Measurements from ENCODE around the gene RASGRF2. TPM values are rescaled to one million over a fixed set of nuclear protein-coding genes. Genes with fewer than 3 reads are reported as not detected.
"Not testable (repeated sequence)": the region's sequence is repeated elsewhere in the genome, so short reads cannot be mapped to it uniquely, and the experiment has no call there.

RASGRF2 gene
- total RNA-seq, 1 experiment from 2014 or later: 5.3 TPM

DNA sequence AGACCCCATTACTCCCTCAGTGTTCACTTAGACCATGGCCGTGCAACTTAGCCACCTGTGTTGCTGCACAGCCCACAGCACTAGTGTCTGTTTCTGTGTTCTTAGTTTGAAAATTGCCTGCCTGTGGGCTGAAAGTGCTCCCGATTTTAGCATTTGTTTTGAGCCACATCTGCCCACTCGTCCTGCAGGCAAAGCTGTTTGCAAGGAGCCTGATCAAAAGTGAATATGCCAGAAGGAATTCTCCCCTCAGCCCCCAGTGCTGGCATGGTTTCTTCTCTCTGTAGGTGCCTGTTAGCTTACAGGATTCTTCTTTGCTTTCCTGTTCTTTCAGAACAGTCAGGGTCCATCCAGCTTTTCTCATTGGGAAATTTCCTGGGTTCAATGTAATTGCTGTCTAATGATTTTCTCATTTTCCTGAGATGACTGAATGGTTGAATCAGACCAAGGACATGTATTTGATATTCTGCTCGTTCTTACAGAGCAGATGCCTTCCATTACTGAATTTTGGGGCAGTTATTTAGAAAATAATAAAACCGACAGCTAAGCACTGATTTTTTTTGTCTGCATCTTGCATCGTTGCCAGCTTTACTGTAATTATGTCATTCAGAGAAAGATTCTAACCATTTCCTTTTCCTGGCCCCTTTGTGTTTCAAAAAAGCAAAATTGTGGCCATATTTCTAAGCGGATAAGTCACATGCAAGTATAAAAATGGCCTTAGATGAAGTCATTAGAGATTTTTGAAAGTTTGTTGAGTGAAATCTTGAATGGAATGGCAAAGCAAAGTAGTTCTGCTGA, 161.9 kb downstream of the RASGRF2 start:
- H3K36me3 ChIP-seq (replicated peaks; ENCODE audit: control insufficient read depth, insufficient read depth, low read length): no peaks in the 10 kb centered on the region; the same call in 1 of the 2 replicates
- DNase-seq: no peak
- H3K27me3 ChIP-seq (ENCODE audit: control insufficient read depth, insufficient read depth, low read length): no peaks in the 10 kb centered on the region
- H3K4me3 ChIP-seq (ENCODE audit: insufficient read depth, low read depth, low read length): no peak overlapping the region

DNA sequence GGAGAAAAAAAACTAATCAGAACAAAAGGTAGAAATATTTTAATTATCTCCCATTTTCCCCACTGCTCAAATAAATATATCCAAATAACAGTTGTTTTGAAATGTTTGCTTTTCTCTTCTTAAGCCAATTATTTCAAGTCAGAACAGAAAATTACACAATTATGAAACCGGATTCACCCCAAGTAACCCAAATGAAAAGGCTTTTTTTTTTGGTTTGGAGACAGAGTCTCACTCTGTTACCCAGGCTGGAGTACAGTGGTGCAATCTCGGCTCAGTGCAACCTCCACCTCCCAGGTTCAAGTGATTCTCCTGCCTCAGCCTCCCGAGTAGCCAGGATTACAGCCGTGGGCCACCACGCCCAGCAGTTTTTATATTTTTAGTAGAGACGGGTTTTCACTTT, 164.5 kb downstream of the RASGRF2 start:
- not testable (repeated sequence) for H3K36me3 ChIP-seq (replicated peaks; ENCODE audit: control insufficient read depth, insufficient read depth, low read length); DNase-seq; H3K4me3 ChIP-seq (ENCODE audit: insufficient read depth, low read depth, low read length); H3K27me3 ChIP-seq (ENCODE audit: control insufficient read depth, insufficient read depth, low read length)

DNA sequence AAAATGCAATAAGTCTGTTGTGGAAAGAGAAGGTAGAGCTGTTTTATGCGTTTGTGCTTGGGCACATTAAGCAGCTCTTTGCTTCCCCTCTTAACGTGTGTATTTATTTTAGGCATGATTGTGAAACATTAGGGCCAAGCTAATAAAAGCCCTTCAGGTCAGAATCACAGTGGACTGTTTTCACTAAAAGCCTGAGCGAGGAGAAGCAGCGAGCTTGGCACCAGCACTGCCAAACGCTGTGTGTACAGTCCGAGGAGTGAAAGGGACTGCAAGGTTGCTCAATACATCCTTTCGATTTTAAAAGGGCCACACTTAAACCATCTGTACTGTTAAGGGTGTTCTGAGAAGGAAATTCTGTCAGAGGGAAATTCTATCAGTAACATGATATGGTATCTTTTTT, 165.8 kb downstream of the RASGRF2 start:
- H3K4me3 ChIP-seq (ENCODE audit: insufficient read depth, low read depth, low read length): no peak overlapping the region
- H3K36me3 ChIP-seq (replicated peaks; ENCODE audit: control insufficient read depth, insufficient read depth, low read length): no peaks in the 10 kb centered on the region; the same call in none of the 2 replicates
- DNase-seq: no peak
- no peaks in the 10 kb centered on the region for H3K27me3 ChIP-seq (ENCODE audit: control insufficient read depth, insufficient read depth, low read length)

DNA sequence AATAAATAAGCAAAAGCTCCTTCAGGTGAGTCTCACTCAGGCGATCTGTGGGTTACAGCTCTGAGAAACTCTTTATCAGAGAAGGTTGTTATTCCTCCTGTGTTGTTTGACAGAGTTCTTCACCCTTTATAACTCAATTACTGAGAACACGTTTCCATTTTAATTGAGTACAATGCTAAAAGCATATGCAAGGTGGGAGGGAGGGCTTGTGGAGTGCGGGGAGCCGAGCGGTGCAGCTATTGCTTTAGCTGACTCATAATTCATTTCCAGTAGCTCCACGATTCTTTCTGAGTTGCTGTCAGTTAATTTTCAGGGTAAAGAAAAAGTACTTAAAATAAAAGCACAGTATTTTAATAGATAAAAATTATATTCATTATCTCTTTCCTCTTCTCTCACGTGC, 168.3 kb downstream of the RASGRF2 start:
- no peak for DNase-seq
- H3K4me3 ChIP-seq (ENCODE audit: insufficient read depth, low read depth, low read length): no peak overlapping the region
- no peaks in the 10 kb centered on the region for H3K27me3 ChIP-seq (ENCODE audit: control insufficient read depth, insufficient read depth, low read length)

DNA sequence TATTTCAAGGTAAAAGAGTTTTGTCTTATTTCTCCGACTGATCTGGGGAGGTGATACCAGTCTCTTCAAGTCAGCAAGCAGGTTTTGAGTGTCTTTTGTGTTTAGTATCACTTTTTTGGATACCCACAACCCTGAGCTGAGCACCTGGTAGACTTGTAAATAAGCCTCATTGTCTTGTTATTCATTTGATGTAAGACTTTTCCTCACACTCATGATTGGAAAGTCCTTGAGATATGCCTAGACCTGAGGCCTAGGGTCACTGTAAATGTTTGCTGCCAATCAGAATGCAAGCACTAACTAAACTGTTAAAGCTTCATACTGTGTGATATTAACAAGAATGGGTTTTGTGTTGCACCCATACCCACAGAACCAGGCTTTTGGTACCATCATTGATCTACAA, 172.2 kb downstream of the RASGRF2 start:
- Histone ChIP-seq H3K36me3 (replicated peaks; ENCODE audit: control insufficient read depth, insufficient read depth, low read length) (no peaks in the 10 kb centered on the region; the same call in 1 of the 2 replicates), H3K27me3 (ENCODE audit: control insufficient read depth, insufficient read depth, low read length) (no peaks in the 10 kb centered on the region), H3K4me3 (ENCODE audit: insufficient read depth, low read depth, low read length) (no peak overlapping the region)
- no peak for DNase-seq

More for the DNA sequence above, 168.3 kb downstream of the RASGRF2 start:
- H3K36me3 ChIP-seq (replicated peaks; ENCODE audit: control insufficient read depth, insufficient read depth, low read length): no peaks in the 10 kb centered on the region; the same call in none of the 2 replicates

DNA sequence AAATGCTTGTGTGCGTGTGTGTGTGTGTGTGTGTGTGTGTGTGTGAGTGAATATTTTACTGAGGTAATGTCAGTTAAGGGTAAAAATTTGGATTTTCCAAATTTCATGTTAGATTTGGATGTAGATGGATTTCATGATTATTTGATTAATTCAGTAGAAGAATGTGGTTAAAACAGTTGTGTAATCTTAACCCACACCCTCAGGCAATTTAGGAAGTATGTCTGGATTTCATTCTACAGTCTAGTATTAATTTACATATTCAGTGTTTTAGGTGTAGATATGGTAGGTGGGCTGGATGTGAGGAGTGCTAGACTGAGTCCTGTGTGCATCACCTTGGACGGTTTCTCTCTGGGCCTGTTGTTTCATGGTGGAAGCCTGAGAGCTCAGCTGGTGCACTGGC, 173.9 kb downstream of the RASGRF2 start:
- no peaks in the 10 kb centered on the region for H3K36me3 ChIP-seq (replicated peaks; ENCODE audit: control insufficient read depth, insufficient read depth, low read length)
- H3K4me3 ChIP-seq (ENCODE audit: insufficient read depth, low read depth, low read length): no peak overlapping the region
- DNase-seq: no peak
- no peaks in the 10 kb centered on the region for H3K27me3 ChIP-seq (ENCODE audit: control insufficient read depth, insufficient read depth, low read length)

DNA sequence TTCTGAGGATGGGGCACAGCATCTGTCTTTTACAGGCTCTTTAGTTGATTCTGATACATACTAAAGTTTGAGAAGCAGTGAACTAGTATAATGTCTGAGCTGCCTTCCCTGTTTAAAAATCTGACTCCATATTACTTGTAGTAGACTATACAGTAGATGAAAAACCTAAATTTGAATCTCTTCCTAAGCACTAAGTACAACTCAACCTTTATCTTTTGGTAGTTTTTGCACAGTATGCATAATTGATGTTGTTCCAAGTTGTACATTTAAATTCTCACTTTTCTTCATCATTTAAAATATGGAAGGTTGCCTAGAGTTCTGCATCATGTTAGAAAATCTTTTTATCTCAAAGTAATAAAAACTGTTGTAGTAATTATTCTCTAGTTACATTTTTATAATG, 174.4 kb downstream of the RASGRF2 start:
- DNase-seq: no peak
- Histone ChIP-seq H3K27me3 (ENCODE audit: control insufficient read depth, insufficient read depth, low read length) (no peaks in the 10 kb centered on the region), H3K36me3 (replicated peaks; ENCODE audit: control insufficient read depth, insufficient read depth, low read length) (no peaks in the 10 kb centered on the region), H3K4me3 (ENCODE audit: insufficient read depth, low read depth, low read length) (no peak overlapping the region)

DNA sequence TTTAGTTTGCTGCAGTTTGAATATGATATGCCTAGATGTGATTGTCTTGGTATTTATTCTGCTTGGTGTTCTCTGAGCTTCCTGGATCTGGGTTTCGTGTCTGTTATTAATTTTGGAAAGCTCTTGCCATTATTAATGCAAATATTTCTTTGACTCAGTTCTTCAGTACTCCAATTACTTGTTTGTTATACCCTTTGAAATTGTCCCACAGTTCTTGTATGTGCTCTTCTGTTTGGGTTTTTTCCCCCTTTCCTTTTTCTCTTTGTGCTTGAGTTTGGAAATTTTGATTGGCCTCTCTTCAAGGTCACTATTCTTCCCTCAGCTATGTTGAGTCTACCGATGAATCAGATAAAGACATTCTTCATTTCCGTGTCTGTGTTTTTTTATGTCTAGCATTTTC, 176.4 kb downstream of the RASGRF2 start:
- Histone ChIP-seq H3K4me3 (ENCODE audit: insufficient read depth, low read depth, low read length) (no peak overlapping the region), H3K27me3 (ENCODE audit: control insufficient read depth, insufficient read depth, low read length) (no peaks in the 10 kb centered on the region), H3K36me3 (replicated peaks; ENCODE audit: control insufficient read depth, insufficient read depth, low read length) (no peaks in the 10 kb centered on the region)
- no peak for DNase-seq

DNA sequence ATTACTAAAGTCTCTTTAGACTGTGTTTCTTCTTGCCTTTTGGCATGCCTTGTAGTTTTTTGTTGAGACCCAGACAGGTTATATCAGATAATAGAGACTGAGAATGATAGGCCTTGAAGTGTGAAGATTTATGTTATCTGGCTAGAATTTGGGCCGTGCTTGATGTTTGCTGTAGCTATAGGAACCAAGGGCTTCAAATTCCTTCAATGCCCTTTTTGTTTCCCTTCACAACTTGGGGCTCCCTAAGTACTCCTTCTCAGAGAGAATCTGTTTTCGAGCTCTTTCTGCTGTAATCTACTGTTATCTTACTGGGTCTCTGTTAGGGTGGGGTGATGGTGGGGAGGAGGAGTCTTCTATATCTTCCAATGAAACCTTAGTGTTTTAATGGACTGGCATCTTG, 177.7 kb downstream of the RASGRF2 start:
- Histone ChIP-seq H3K27me3 (ENCODE audit: control insufficient read depth, insufficient read depth, low read length) (no peaks in the 10 kb centered on the region), H3K4me3 (ENCODE audit: insufficient read depth, low read depth, low read length) (no peak overlapping the region), H3K36me3 (replicated peaks; ENCODE audit: control insufficient read depth, insufficient read depth, low read length) (no peaks in the 10 kb centered on the region)
- no peak for DNase-seq

DNA sequence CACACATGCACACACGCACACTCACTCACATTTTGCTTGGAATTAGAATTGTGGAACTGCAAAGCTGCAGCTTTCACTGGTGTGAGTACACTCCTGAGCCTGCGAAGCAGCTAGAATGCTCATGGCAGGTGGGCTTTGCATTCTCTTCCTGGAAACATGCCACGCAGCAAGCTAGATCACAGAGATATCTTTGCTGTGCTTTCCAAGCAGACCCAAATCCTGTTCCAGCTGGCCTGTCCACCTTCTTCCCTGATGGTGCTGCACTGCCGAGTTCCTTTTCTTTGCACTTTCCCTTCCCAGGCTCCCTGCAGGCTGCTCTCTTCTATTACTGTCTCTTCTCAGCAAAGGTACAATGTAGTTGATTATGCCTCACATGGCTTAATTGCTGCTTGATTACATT, 180.3 kb downstream of the RASGRF2 start:
- no peaks in the 10 kb centered on the region for H3K36me3 ChIP-seq (replicated peaks; ENCODE audit: control insufficient read depth, insufficient read depth, low read length)
- H3K4me3 ChIP-seq (ENCODE audit: insufficient read depth, low read depth, low read length): no peak overlapping the region
- DNase-seq: no peak
- H3K27me3 ChIP-seq (ENCODE audit: control insufficient read depth, insufficient read depth, low read length): no peaks in the 10 kb centered on the region

DNA sequence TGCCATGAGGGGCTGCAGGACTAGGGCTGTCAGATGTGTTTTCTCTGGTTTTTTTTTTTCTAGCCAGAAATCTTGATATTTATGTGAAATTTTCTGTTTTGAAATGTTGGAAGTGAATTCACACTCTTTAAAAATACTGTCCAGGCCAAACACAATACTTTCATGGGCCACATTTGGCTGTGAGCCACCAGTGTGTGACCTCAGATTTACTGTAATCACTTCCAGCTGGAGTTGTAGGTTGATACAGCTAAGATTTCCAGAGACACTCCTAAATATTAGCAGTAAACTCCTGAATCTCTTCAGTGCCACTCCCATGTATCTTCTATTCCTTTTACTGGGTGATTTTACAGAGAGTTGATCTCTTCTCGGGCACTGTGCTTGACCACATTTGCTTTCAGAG, 180.8 kb downstream of the RASGRF2 start:
- Histone ChIP-seq H3K4me3 (ENCODE audit: insufficient read depth, low read depth, low read length) (no peak overlapping the region), H3K27me3 (ENCODE audit: control insufficient read depth, insufficient read depth, low read length) (no peaks in the 10 kb centered on the region), H3K36me3 (replicated peaks; ENCODE audit: control insufficient read depth, insufficient read depth, low read length) (no peaks in the 10 kb centered on the region)
- no peak for DNase-seq

DNA sequence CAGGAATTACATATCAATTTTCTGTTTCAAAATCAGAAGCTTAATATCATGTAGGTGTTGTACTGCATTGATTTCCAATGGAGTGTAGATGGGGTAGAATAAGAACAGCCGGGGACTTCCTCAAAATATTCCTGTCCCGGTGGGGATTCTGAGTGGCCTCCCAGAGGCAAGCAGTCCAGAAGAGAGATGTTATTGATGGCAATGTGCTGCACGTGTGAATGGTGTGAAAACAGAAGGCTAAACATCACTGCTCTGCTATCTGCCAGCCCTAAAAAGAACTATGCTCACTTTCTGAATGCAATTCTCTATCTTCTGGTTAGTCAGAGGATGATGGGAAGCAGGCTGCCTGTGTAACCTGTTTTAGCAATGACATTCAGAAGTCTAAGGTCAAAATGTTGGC, 181.9 kb downstream of the RASGRF2 start:
- no peaks in the 10 kb centered on the region for H3K27me3 ChIP-seq (ENCODE audit: control insufficient read depth, insufficient read depth, low read length)
- no peak overlapping the region for H3K4me3 ChIP-seq (ENCODE audit: insufficient read depth, low read depth, low read length)
- no peak for DNase-seq
- H3K36me3 ChIP-seq (replicated peaks; ENCODE audit: control insufficient read depth, insufficient read depth, low read length): no peaks in the 10 kb centered on the region

DNA sequence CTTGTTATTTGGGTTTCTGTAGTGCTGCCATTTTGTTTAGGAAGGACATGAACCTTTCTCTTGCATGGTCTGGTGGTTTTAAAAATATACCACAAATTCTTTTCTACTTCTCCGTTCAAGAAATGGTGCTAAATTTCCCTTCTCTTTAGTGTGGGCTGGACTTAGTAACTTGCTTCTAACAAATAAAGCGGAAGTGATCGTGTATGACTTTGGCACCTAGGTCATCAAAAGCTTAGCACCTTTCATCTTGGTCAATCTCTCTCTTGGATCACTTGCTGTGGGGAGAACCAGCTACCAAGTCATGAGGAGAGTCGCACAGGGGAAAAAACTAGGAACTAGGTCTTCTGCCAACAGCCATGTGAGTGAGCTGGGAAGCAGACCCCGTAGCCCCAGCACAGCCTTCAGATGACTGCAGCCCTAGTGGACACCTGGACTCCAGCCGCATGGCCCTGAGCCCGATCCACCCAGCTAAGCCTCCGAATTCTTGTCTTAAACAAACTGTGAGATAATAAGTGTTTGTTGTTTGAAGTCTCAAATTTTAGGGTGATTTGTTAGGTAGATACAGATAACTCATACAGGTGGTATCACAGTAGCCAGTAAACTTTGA, 185.3 kb downstream of the RASGRF2 start:
- Histone ChIP-seq H3K4me3 (ENCODE audit: insufficient read depth, low read depth, low read length) (no peak overlapping the region), H3K36me3 (replicated peaks; ENCODE audit: control insufficient read depth, insufficient read depth, low read length) (no peaks in the 10 kb centered on the region), H3K27me3 (ENCODE audit: control insufficient read depth, insufficient read depth, low read length) (no peaks in the 10 kb centered on the region)
- DNase-seq: no peak

DNA sequence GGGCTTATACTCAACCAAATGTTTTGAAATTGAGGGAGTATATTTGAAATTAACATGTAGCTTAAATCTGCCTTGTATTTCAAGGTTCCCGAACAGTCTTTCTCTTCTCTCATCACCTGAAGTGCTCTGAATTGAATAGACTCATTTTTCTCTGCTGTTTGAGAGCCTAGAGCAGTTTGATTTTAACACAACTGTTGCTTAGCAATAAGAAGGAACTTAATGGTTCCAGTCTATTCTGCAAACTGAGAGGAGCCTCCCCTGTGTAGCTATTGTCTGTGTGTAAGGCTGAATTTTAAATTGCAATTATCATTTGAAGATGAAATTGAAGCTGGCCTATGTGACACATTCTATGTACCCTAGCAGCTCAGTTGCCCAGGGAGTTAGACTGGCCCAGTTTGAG, 185.9 kb downstream of the RASGRF2 start:
- no peaks in the 10 kb centered on the region for H3K27me3 ChIP-seq (ENCODE audit: control insufficient read depth, insufficient read depth, low read length)
- H3K4me3 ChIP-seq (ENCODE audit: insufficient read depth, low read depth, low read length): no peak overlapping the region
- H3K36me3 ChIP-seq (replicated peaks; ENCODE audit: control insufficient read depth, insufficient read depth, low read length): no peaks in the 10 kb centered on the region
- no peak for DNase-seq

DNA sequence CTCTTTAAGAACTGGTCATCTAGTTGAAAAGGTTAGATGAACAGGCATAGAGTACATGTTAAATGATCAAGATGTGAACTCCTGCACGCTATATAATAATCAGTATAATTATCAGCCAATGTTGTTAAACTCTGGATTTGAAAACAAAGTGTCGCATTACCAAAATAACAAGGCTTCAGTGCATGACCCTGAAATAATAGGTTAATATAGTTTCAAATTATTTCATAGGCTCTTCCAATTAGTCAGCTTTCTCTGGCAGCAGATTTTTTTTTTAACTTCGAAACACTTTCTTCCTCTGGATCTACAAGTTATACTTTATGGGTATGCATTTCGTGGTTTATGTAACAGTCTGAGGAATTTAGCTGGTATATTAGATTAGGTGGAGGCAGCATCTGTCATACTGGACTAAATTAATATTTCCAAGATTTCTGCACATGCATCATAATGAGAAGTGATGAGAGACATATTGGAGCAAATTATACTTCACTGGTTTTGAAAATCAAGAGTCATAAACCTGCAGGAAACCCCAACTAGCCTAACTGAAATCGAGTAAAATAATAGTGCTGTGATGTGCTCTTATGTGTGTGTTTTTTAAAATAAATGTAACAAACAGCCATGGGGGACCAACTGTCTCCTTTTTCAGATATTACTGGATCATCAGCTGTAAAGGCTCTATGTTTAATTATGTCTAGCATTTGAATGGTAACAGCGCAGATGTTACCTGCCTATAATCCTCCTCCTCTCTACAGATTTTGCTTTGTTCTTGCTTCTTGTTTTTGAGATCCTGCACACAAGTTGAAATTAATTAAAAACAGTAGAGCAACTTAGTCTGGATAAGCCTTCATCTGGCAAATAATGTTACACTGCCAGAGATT, 187.1 kb downstream of the RASGRF2 start:
- no peaks in the 10 kb centered on the region for H3K27me3 ChIP-seq (ENCODE audit: control insufficient read depth, insufficient read depth, low read length)
- H3K4me3 ChIP-seq (ENCODE audit: insufficient read depth, low read depth, low read length): no peak overlapping the region
- DNase-seq: no peak
- H3K36me3 ChIP-seq (replicated peaks; ENCODE audit: control insufficient read depth, insufficient read depth, low read length): no peaks in the 10 kb centered on the region
